Keratinocyte (primary cell): ENCODE results near the gene ATP1A2. TPM values are rescaled to one million over a fixed set of nuclear protein-coding genes. Genes with fewer than 3 reads are reported as not detected.
A peak's percentile ranks its signal among the peaks of the same experiment; 100 is the strongest.

Source experiments
- DNase-seq: peaks from one replicate; pipeline ENCODE4 v3.0.0-alpha.2; 2011; ENCODE audit warnings: low read depth, missing footprints, low spot score
- FAIRE-seq: peaks from 2 replicates; lab custom pipeline; 2011; peaks lifted over from hg19 to GRCh38; lab: Jason Lieb, UNC
- H2AFZ ChIP-seq: 2 replicates; pipeline ENCODE4 v1.6.0; 2012; ENCODE audit warnings: low read length, control low read depth, inconsistent platforms; ENCODE audit not compliant: control insufficient read depth
- H3K27ac ChIP-seq: 2 replicates; pipeline ENCODE4 v1.5.1; 2011; ENCODE audit warnings: low read length; ENCODE audit not compliant: control insufficient read depth, insufficient read depth
- H3K27me3 ChIP-seq: 3 replicates; pipeline ENCODE4 v1.6.0; 2011; ENCODE audit warnings: low read length; ENCODE audit not compliant: control insufficient read depth, insufficient read depth; ENCODE audit errors: extremely low read depth
- H3K36me3 ChIP-seq, 2 experiments: 2 replicates in 1 of 2; 3 replicates in 1 of 2; pipeline ENCODE4 v1.5.1; 2011; ENCODE audit warnings: low read length in 2 of 2, mild to moderate bottlenecking in 1 of 2; ENCODE audit not compliant: control insufficient read depth in 2 of 2, insufficient read depth in 2 of 2; ENCODE audit errors: extremely low read depth in 1 of 2
- H3K4me1 ChIP-seq: 3 replicates; pipeline ENCODE4 v1.5.1; 2011; ENCODE audit warnings: low read length; ENCODE audit not compliant: control insufficient read depth, insufficient read depth; ENCODE audit errors: extremely low read depth
- H3K4me2 ChIP-seq: 3 replicates; pipeline ENCODE4 v1.6.0; 2011; ENCODE audit warnings: low read depth, low read length; ENCODE audit not compliant: control insufficient read depth, insufficient read depth; ENCODE audit errors: extremely low read depth
- H3K4me3 ChIP-seq, 3 experiments: fragments of 200-600 bp in 1 of 3; sonication (generic) in 1 of 3; 2 replicates in 2 of 3; 3 replicates in 1 of 3; pipeline ENCODE4 v1.5.1; 2011 to 2016; ENCODE audit warnings: low read length in 3 of 3, mild to moderate bottlenecking in 3 of 3, control low read depth in 2 of 3, inconsistent platforms in 1 of 3, low read depth in 1 of 3, mixed read lengths in 1 of 3, mixed run types in 1 of 3, moderate library complexity in 1 of 3; ENCODE audit not compliant: control insufficient read depth in 2 of 3, insufficient read depth in 2 of 3; ENCODE audit errors: extremely low read depth in 1 of 3
- H3K79me2 ChIP-seq: 2 replicates; pipeline ENCODE4 v1.6.0; 2012; ENCODE audit warnings: low read length; ENCODE audit not compliant: control insufficient read depth, insufficient read depth
- H3K9ac ChIP-seq: 3 replicates; pipeline ENCODE4 v1.6.0; 2011; ENCODE audit warnings: low read length; ENCODE audit not compliant: control insufficient read depth, insufficient read depth; ENCODE audit errors: extremely low read depth
- H3K9me1 ChIP-seq: 3 replicates; pipeline ENCODE4 v1.6.0; 2011; ENCODE audit warnings: low read length; ENCODE audit not compliant: control insufficient read depth, insufficient read depth; ENCODE audit errors: extremely low read depth
- H3K9me3 ChIP-seq: 2 replicates; pipeline ENCODE4 v1.5.1; 2012; ENCODE audit warnings: low read depth, low read length; ENCODE audit not compliant: control insufficient read depth
- H4K20me1 ChIP-seq: 3 replicates; pipeline ENCODE4 v1.6.0; 2011; ENCODE audit warnings: low read length; ENCODE audit not compliant: control insufficient read depth, insufficient read depth; ENCODE audit errors: extremely low read depth
- EZH2 ChIP-seq: IDR thresholded peaks from one replicate; pipeline ENCODE4 v1.6.1; 2012; ENCODE audit warnings: inconsistent platforms, mild to moderate bottlenecking, low read length, moderate library complexity
- dilution Hi-C: fragments of 300-500 bp; cut with MboI; formaldehyde crosslinking; loops from one replicate; pipeline ENCODE4 v1.7.0; 2020; ENCODE audit warnings: low sequenced_read_pairs; ENCODE audit not compliant: extremely low pct_ligation_motif_present
- polyA plus RNA-seq, 5 experiments: library from polyadenylated mRNA; depleted of rRNA in 3 of 5; stranded (reverse) in 3 of 5; stranded (forward) in 1 of 5; unstranded in 1 of 5; fragments of >200 nt; gene quantifications; 1 replicate in 1 of 5; 2 replicates in 3 of 5; 3 replicates in 1 of 5; pipeline versions ENCODE4 v1.2.1 to v1.2.3, GENCODE V29; 2011 to 2012; ENCODE audit warnings: missing spikeins in 2 of 5, low read depth in 1 of 5, low replicate concordance in 1 of 5
- TF ChIP-seq, protein P1 (sequence below), 3 experiments: IDR thresholded peaks in 1 of 3; conservative IDR thresholded peaks in 1 of 3; optimal IDR thresholded peaks in 1 of 3; 2 replicates in 2 of 3; 3 replicates in 1 of 3; pipeline versions ENCODE3 to v1.5.1; 2011; ENCODE audit warnings: low read length in 3 of 3, mild to moderate bottlenecking in 3 of 3, moderate library complexity in 2 of 3, control low read depth in 1 of 3, inconsistent platforms in 1 of 3; ENCODE audit not compliant: insufficient read depth in 2 of 3; ENCODE audit errors: extremely low read depth in 1 of 3

ATP1A2 gene
- polyA plus RNA-seq, 1 donor (not counting 4 experiments of a cell fraction or from before 2014, with no cell fraction given) = not detected

- H3K9me1 ChIP-seq = no peaks in the 10 kb centered on the region
- peaks cover 62% of the 10 kb centered on the region for H3K27me3 ChIP-seq
- no peaks in the 10 kb centered on the region for H4K20me1 ChIP-seq
- no peak overlapping the region for H3K27ac ChIP-seq
- H3K36me3 ChIP-seq = no peaks in the 10 kb centered on the region
- no peak overlapping the region for H2AFZ ChIP-seq
- peaks cover 3% of the 10 kb centered on the region for H3K4me1 ChIP-seq
- no peaks in the 10 kb centered on the region for H3K79me2 ChIP-seq
- no peak overlapping the region for H3K9ac ChIP-seq
- no peaks in the 10 kb centered on the region for H3K9me3 ChIP-seq
- no peak overlapping the region for H3K4me2 ChIP-seq
- H3K4me3 ChIP-seq = no peak overlapping the region
- DNase-seq (no peak), FAIRE-seq (no peak)
- no peak for TF ChIP-seq EZH2
- TF ChIP-seq, protein P1, sequence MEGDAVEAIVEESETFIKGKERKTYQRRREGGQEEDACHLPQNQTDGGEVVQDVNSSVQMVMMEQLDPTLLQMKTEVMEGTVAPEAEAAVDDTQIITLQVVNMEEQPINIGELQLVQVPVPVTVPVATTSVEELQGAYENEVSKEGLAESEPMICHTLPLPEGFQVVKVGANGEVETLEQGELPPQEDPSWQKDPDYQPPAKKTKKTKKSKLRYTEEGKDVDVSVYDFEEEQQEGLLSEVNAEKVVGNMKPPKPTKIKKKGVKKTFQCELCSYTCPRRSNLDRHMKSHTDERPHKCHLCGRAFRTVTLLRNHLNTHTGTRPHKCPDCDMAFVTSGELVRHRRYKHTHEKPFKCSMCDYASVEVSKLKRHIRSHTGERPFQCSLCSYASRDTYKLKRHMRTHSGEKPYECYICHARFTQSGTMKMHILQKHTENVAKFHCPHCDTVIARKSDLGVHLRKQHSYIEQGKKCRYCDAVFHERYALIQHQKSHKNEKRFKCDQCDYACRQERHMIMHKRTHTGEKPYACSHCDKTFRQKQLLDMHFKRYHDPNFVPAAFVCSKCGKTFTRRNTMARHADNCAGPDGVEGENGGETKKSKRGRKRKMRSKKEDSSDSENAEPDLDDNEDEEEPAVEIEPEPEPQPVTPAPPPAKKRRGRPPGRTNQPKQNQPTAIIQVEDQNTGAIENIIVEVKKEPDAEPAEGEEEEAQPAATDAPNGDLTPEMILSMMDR (optimal IDR thresholded peaks at IDR 0.05 in 1 of 3, IDR thresholded peaks at IDR 0.05 in 1 of 3, conservative IDR thresholded peaks at IDR 0.05 in 1 of 3; ENCODE audit: extremely low read depth in 1 of 3, insufficient read depth in 2 of 3, low read length in 3 of 3) = no peak
- dilution Hi-C loops = no loop called here
Measured at GRCh38 chr1:160068225-160068624, 47.3 kb upstream of the ATP1A2 start.

DNA sequence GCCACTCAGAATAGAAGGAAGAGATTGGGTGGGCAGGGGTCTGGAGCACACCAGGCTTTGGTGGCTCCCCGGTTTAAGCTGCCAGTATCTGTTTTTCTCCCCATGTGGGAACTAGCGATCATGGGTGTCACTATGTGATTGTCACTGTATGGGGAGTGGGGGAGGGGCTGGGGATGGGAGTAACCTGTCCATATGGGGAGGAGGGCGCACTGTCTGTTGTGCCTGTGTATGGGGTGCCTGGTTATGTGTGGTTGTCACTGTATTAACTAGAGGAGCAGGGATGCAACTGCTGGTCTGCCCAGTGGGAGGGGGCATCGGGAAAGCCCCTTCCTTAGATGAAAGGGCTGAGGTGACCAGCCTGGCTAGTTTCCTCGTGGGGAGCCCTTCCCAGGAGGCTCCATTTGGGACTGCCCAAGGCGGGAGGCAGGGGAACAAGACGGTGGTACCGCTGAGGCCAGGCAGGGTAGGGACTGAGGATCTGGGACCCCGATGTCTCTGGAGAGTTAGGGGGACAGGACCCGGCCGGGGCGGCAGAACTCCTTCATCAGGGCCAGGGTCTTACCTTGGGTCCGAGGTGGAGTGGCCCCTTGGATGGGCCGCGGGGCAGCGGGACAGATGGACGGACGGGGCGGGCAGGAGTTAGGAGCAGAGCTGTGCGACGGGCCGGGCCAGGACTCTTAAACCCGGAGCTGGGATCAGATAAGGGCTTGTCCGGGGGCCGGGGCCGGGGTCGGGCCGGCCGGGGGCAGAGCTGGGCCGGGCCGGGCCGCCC lies 45.9 kb upstream of the ATP1A2 start, which contains the start of gene KCNJ10:
Gene KCNJ10, minus strand, starts transcription at position 701 of the 772 bp plus-strand sequence. CDS start 27,628 bp downstream, outside the sequence.
- peak; percentile 7 for TF ChIP-seq EZH2
- TF ChIP-seq, protein P1 (optimal IDR thresholded peaks at IDR 0.05 in 1 of 3, IDR thresholded peaks at IDR 0.05 in 1 of 3, conservative IDR thresholded peaks at IDR 0.05 in 1 of 3; ENCODE audit: extremely low read depth in 1 of 3, insufficient read depth in 2 of 3, low read length in 3 of 3) = no peak
- H3K9ac ChIP-seq = no peak within 1 kb of the TSS
- peaks cover 3% of the 10 kb centered on the region for H3K4me1 ChIP-seq
- peaks cover 61% of the 10 kb centered on the region for H3K27me3 ChIP-seq
- H3K9me3 ChIP-seq = no peaks in the 10 kb centered on the region
- peak within 1 kb of the TSS; percentile 26 to 62 (median 46) for H3K4me3 ChIP-seq
- FAIRE-seq (no peak), DNase-seq (no peak)
- H3K4me2 ChIP-seq = peak within 1 kb of the TSS; percentile 76
- H4K20me1 ChIP-seq = no peaks in the 10 kb centered on the region
- no peaks in the 10 kb centered on the region for H3K9me1 ChIP-seq
- no peak within 1 kb of the TSS for H3K27ac ChIP-seq
- H3K79me2 ChIP-seq = no peaks in the 10 kb centered on the region
- H3K36me3 ChIP-seq = no peaks in the 10 kb centered on the region
- dilution Hi-C loops = no loop called here
- H2AFZ ChIP-seq = peak within 1 kb of the TSS; percentile 66
